GM12891 (cell line): ENCODE results near the gene KLC4.

ENCODE experiments used
- POLR2A ChIP-seq: IDR thresholded peaks from 2 replicates; pipeline ENCODE4 v1.6.1; 2011; ENCODE audit warnings: low read depth, low read length, control low read depth
- POLR2AphosphoS5 ChIP-seq: IDR thresholded peaks from 2 replicates; pipeline ENCODE4 v1.6.1; 2011; ENCODE audit warnings: low read depth, low read length, control low read depth
- TAF1 ChIP-seq: IDR thresholded peaks from 2 replicates; pipeline ENCODE4 v1.6.1; 2011; ENCODE audit warnings: low read depth, low read length, control low read depth

DNA sequence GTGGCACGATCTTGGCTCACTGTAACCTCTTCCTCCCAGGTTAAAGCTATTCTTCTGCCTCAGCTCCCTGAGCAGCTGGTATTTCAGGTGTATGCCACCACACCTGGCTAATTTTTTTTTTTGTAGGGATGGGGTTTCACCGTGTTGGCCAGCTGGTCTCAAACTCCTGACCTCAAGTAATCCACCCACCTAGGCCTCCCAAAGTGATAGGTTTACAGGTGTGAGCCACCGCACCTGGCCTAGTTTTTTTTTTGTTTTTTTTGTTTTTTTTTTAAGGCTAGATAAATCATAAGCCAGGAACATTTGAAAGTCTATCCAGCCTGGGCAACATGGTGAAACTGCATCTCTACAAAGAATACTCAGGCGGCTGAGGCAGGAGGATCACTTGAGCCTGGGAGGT, 27.1 kb upstream of the KLC4 start:
- TF ChIP-seq POLR2A (no peak), TAF1 (no peak), POLR2AphosphoS5 (no peak)
